Activated CD8-positive, alpha-beta memory T cell treated with anti-CD3 and anti-CD28 coated beads, Interleukin-2, amount 50 U/mL, for 24 hours (primary cell): ENCODE measurements around the gene NTRK1.

ENCODE experiments used
- DNase-seq: peaks from one replicate; pipeline ENCODE4 v3.0.0-alpha.2; 2020; ENCODE audit errors: extremely low read depth

NTRK1 gene

GRCh38 chr1:156881101-156881500, 20.4 kb downstream of the NTRK1 start:
- DNase-seq: no peak

DNA sequence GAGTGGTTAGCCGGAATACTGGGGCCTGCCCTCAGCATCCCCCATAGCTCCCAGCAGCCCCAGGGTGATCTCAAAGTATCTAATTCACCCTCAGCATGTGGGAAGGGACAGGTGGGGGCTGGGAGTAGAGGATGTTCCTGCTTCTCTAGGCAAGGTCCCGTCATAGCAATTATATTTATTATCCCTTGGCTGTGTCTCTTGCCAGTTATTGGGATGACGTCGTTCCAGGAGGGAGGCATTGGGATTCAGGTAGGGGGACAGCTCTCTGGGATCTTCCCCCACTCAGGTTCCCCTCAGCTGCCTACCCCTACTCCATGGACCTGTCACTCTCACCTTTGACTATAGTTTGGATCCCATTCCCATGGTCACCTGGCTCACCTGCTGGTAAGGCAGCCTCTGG, 21.0 kb downstream of the NTRK1 start:
- DNase-seq: no peak

DNA sequence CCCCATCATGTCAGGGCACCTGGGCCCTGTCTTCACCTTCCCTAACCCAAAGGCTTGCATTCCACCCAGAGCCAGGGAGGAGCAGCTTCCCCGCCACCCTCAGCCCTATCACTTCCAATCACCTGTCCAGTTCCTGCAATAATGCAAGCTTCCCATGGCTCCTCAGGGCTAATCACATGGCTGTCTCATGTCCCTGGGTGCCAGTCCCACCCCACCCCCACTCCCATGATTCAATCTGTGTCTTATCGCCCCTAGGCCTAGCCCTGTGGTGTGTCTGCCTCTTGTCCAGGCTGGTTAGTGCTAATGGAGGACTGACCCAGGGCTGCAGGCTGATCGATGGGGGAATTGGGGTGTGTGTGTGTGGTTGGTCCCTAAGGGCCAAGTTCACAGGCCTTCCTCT, 21.9 kb downstream of the NTRK1 start:
- DNase-seq: no peak

GRCh38 chr1:156883919-156884318, 23.3 kb downstream of the NTRK1 start:
- DNase-seq: no peak

DNA sequence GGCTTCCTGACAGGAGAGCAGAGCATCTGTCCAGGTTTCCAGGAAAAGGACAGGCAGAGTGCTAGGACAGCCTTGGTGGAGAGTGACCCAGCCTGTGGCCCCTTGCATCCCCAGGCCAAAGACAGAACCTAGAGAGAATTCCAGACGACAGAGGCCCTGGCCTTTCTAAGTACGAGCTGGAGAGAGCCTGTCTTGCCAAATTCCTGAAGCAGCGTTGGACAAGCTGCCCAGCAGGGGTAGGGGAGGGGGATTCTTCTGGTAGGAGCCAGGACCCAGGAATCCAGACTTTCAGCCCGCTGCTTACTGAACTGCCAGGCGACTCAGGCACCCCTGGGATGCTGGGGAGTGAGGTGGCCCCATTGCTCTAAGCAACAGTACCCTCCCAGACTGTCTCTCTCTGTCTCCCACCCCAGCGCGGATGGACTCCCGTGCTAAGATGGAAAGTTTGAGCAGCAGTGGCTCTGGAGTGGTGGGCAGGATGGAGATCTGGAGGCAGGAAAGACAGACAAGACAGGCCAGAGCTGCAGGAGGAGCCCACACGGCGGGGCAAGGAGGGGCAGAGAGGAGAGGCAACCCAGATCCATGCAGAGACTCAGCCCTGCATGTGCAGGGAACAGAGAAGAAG, 24.0 kb downstream of the NTRK1 start:
- no peak for DNase-seq

GRCh38 chr1:156885314-156885713, 24.6 kb downstream of the NTRK1 start:
- no peak for DNase-seq

DNA sequence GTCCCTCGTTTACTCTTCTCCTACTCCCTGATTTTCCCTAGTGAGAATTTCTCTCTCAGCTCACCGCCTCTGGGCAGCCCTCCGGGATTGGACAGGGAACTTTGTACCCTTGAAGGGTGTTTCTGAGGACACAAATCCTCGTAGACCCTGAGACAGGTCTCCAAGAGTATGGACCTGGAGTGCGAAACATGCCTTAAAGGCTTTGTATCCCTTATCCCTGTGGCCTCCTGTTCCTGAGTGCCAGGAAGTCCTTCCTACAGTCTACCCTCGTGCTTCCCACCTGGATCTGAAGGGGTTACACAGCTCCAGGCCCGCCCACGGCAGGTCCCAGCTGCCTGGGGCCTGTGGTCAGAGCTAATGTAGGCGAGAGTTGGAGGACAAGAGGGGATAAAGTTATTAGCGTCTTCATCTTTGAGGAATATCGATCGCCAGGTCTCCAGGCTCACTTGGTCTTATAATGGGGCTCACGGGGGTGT, 25.3 kb downstream of the NTRK1 start:
- DNase-seq: no peak

DNA sequence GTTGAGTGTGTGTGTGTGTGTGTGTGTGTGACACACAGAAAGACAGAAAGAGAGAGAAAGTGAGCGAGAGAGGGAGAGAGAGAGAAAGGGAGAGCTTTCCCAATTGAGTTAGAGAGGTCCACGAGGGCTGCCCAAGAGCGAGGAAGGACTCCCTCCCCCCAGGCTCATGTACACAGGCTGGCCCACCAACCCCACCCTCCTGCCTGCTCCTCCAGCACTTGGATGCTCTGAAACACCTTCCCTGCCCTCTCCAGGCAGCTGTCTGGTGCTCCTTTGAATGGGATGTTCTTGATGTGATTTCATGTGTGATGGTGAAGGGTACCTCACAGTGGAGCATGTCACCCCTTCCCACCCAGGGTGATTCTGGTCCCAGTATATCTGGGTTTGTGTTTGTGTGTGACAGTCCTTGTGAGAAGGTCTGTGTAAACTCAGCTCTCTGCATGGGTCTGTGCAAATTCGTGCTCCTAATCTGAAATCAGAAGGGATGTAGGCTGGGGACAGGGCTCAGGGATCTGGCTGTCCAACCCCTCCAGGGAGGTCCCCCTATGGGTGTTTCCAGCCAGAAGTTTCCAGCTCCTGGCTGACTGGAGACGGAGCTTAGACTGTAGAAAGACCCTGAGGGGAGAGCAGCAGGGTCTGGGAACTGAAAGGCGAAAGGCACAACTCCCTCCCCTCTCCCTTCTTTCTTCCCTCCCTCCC, 26.1 kb downstream of the NTRK1 start:
- DNase-seq: no peak

DNA sequence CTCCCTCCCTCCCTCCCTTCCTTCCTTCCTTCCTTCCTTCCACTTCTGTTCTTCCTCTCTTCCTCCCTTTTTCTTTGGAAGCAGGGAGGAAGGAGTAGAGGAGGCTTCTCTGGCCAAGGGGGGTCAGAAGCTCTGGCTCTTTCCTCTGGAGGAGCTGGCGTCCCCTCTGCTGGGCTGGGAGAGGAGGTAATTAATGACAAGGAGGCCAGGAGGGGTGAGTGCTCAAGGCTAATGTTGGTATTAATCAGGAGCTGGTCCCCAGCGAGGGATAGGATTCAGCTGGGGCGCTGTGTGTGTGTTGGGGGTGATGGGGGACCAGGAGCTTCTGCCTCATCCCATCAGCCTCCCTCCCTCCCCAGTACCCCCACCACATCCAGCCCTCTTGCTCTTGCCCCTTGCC, 26.7 kb downstream of the NTRK1 start:
- DNase-seq: no peak

DNA sequence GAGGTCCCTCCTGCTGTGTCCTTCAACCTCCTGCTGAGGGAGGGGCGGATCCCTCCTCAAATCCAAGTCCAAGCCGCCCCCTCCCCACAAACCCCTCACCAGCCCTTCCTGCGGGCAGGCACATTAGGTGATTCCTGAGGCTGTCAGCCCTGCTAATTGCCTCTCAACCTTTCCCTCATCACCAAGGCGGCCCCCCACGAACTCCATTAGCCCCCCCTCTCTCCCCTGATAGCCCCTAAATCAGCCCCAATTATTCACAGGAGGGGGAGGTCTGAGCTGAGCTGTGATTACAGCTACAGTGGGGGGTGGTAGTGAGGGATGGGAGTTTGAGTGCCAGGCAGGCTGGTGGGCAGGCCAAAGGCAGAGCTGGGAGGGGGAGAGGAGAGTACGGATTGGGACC, 27.1 kb downstream of the NTRK1 start:
- DNase-seq: no peak

GRCh38 chr1:156889802-156890580, 29.3 kb downstream of the NTRK1 start:
- peak; percentile 8 for DNase-seq

GRCh38 chr1:156892190-156893047, 31.8 kb downstream of the NTRK1 start:
- DNase-seq: peak; percentile 67

DNA sequence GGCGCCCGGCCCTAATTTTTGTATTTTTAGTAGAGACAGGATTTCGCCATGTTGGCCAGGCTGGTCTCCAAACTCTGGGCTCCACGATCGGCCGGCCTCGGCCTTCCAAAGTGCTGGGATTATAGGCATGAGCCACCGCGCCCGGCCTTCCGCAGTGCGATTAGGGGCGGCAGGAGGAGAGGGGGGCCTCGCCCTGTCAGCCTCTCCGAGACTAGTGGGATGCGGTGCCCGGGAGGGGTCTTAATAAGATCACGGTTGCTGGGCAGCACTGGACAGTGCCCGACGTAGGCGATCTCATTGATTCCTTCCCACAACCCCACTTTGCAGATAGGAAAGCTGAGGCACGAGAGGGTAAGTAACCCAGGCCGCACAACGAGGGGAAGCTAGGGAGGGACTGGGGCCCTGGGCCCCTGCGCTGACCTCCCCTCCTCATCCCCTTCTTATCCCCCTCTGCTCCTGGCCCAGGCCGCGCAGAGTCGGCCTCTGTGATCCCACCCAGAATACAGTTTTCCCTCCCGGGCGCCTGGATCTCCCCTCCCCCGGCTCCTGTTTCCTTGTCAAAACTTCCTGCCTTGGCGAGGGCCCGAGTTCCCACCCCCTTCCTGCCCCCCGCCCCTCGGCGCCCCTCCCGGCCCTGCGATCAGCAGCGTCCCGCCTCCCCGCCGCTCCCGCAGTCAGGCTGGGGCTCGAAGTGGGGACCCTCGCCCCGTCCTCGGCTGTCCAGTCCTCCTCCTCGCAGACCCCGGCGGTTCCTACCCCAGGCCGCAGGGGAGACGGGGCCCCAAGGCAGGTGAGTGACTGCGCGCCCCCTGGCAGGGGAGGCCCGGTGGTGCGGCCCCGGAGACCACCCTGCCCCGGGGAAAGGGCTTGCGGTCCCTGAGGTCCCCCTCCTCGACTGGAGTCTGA, 32.6 kb downstream of the NTRK1 start, which contains the start of gene PEAR1:
TSS of gene PEAR1 (plus strand) at position 671 of the 906 bp plus-strand sequence. CDS start 10,209 bp downstream, outside the sequence.
- no peak for DNase-seq

DNA sequence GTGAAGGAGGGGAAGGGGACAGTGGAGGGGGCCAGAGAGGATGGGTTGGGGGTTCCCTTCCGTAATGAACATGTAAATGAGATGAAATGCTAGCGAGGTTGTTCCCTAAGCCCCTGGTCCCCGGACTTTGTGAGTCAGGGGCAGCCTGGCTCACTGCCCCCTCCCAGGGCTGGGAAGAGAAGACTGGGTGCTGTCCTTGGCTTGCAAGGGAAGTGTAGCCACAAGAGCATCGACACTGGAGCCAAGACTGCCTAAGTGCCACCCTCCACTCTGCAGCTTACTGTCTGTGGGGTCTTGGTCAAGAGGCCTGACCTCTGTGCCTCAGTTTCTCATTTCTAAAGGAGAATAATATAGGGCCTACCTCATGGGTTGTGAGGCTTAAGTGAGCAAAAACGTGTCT, 33.3 kb downstream of the NTRK1 start:
- no peak for DNase-seq

GRCh38 chr1:156894711-156895454, 34.2 kb downstream of the NTRK1 start:
- DNase-seq: no peak

GRCh38 chr1:156895455-156895812, 34.8 kb downstream of the NTRK1 start:
- DNase-seq: no peak

DNA sequence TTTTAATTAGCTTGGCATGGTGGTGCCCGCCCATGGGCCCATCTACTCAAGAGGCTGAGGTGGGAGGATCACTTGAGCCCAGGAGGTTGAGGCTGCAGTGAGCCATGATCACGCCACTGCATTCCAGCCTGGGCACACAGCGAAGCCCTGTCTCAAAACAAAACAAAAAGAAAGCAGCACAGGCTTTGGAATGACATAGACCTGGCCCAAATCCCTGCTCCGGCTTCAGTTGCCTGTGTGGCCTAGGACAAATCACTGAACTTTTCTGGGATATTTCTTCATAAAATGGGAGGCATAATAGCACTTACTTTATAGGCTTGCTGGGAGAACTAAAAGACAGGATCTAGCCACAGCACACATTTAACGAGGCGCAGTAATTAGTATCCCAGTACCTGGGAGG, 35.3 kb downstream of the NTRK1 start:
- DNase-seq: no peak

DNA sequence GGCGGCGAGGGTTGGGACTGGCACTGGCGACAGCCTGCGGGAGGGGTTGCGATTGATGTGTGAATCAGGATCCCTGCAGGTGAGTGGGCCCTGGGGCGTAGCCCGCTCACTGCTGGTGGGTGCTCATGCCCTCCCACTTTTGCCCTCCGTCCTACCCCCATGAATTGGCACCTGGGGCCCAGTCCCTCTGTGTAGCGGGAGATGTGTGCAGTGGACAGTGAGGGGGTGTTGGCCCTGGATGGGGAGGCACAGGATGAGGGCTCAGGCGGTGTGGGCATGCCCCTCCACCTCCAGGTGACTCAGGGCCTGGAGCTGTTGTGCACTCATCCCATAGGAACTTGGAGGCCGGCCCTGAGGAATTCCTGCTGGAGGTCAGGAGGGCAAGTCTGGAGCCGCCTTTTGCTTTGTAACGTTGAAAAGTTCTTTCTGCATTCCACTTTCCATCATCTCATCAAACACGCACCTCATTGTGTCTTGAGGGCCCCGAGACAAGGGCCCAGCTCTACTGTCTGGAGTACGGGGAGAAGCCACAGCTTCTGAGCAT, 35.9 kb downstream of the NTRK1 start:
- no peak for DNase-seq

- no peak for DNase-seq
Measured at GRCh38 chr1:156897078-156897825, 36.6 kb downstream of the NTRK1 start.
